Measurements from ENCODE around the gene LENG9.

- TF ChIP-seq CTCF (IDR thresholded peaks at IDR 0.05) (no peak), KDM1A (IDR thresholded peaks at IDR 0.05; ENCODE audit: low read depth) (no peak), POLR2A (IDR thresholded peaks at IDR 0.05; ENCODE audit: low read length) (peak; percentile 97), EHMT2 (IDR thresholded peaks at IDR 0.05; ENCODE audit: low read depth) (no peak), CEBPB (IDR thresholded peaks at IDR 0.05) (no peak), ELK1 (IDR thresholded peaks at IDR 0.05; ENCODE audit: low read depth, low read length) (peak; percentile 93), HEYL (CRISPR knock-in tag; IDR thresholded peaks at IDR 0.05) (no peak), CBX2 (IDR thresholded peaks at IDR 0.05; ENCODE audit: borderline replicate concordance, low read depth) (no peak), MAFK (IDR thresholded peaks at IDR 0.05; ENCODE audit: partially characterized antibody) (no peak), SREBF2 (IDR thresholded peaks at IDR 0.05) (no peak; the same call in 1 of the 2 replicates), SMC3 (IDR thresholded peaks at IDR 0.05) (no peak)
These were observed 14.5 kb downstream of the LENG9 start, which contains the start of gene LENG8 for GRCh38 chr19:54448774-54449700.
